ENCODE data around the gene TBC1D3H. TPM values are rescaled to one million over a fixed set of nuclear protein-coding genes. Genes with fewer than 3 reads are reported as not detected.
"Not testable (repeated sequence)": the region's sequence is repeated elsewhere in the genome, so short reads cannot be mapped to it uniquely, and the experiment has no call there.

Gene TBC1D3H
- not detected for total RNA-seq

- H3K27me3 Mint-ChIP-seq; H3K4me3 Mint-ChIP-seq; ATAC-seq (replicated peaks); H3K9me3 Mint-ChIP-seq; H3K27ac Mint-ChIP-seq; H3K4me1 Mint-ChIP-seq; H3K36me3 Mint-ChIP-seq (ENCODE audit: low read depth): not testable (repeated sequence)
Measured at GRCh38 chr17:36388385-36389245, at the start of gene TBC1D3H. TBC1D3H (minus strand) TSS chr17:36388435; CDS start chr17:36386895, 1,540 bp downstream.

GRCh38 chr17:36428891-36429290 is 40.7 kb upstream of the TBC1D3H start:
- not testable (repeated sequence) for H3K27ac Mint-ChIP-seq; H3K4me1 Mint-ChIP-seq; H3K4me3 Mint-ChIP-seq; ATAC-seq (replicated peaks); H3K36me3 Mint-ChIP-seq (ENCODE audit: low read depth); H3K27me3 Mint-ChIP-seq; H3K9me3 Mint-ChIP-seq

- H3K4me1 Mint-ChIP-seq; H3K27me3 Mint-ChIP-seq; H3K27ac Mint-ChIP-seq; H3K4me3 Mint-ChIP-seq; H3K9me3 Mint-ChIP-seq; ATAC-seq (replicated peaks); H3K36me3 Mint-ChIP-seq (ENCODE audit: low read depth): not testable (repeated sequence)
Measured at GRCh38 chr17:36415180-36415941, 27.1 kb upstream of the TBC1D3H start.

- not testable (repeated sequence) for ATAC-seq (replicated peaks); H3K4me1 Mint-ChIP-seq; H3K4me3 Mint-ChIP-seq; H3K27ac Mint-ChIP-seq; H3K36me3 Mint-ChIP-seq (ENCODE audit: low read depth); H3K9me3 Mint-ChIP-seq; H3K27me3 Mint-ChIP-seq
Measured at GRCh38 chr17:36390943-36391645, 2.9 kb upstream of the TBC1D3H start.

GRCh38 chr17:36375938-36376337 is 12.3 kb downstream of the TBC1D3H start:
- H3K4me1 Mint-ChIP-seq; H3K4me3 Mint-ChIP-seq; H3K27ac Mint-ChIP-seq; H3K9me3 Mint-ChIP-seq; H3K27me3 Mint-ChIP-seq; H3K36me3 Mint-ChIP-seq (ENCODE audit: low read depth); ATAC-seq (replicated peaks): not testable (repeated sequence)

GRCh38 chr17:36362496-36362895 is 25.7 kb downstream of the TBC1D3H start:
- not testable (repeated sequence) for H3K27me3 Mint-ChIP-seq; H3K36me3 Mint-ChIP-seq (ENCODE audit: low read depth); ATAC-seq (replicated peaks); H3K4me1 Mint-ChIP-seq; H3K27ac Mint-ChIP-seq; H3K9me3 Mint-ChIP-seq; H3K4me3 Mint-ChIP-seq

Other genes with a start within 250 kb of the TBC1D3H start
- gene TBC1D3B, start 211.8 kb downstream of the TBC1D3H start, total RNA-seq, result 10 to 100 TPM in 1 of 2 donors, 1 to 10 TPM in 1; 6.1 to 24.0 TPM
- gene CCL3L1, start 191.7 kb downstream of the TBC1D3H start, total RNA-seq, result 1 to 10 TPM; 5.1 to 8.5 TPM
- gene CCL4L2, start 177.4 kb downstream of the TBC1D3H start, total RNA-seq, result 1 to 10 TPM; 2.3 to 5.5 TPM
- gene TBC1D3I, start 123.9 kb downstream of the TBC1D3H start, total RNA-seq, result 1 to 10 TPM in 1 of 2 donors, under 1 TPM in 1; 0.43 to 1.8 TPM
- gene TBC1D3G, start 64.6 kb downstream of the TBC1D3H start, total RNA-seq, result not detected
- 10 to 100 TPM; 47.9 to 57.6 TPM for gene ZNHIT3, start 98.2 kb upstream of the TBC1D3H start, total RNA-seq
- 100 to 1,000 TPM in 1 of 2 donors, 10 to 100 TPM in 1; 98.8 to 171 TPM for gene MYO19, start 146.4 kb upstream of the TBC1D3H start, total RNA-seq
- 10 to 100 TPM in 1 of 2 donors, 1 to 10 TPM in 1; 9.0 to 22.2 TPM for gene PIGW, start 146.6 kb upstream of the TBC1D3H start, total RNA-seq
- 10 to 100 TPM; 84.2 to 95.7 TPM for gene GGNBP2, start 156.5 kb upstream of the TBC1D3H start, total RNA-seq
- gene DHRS11, start 203.4 kb upstream of the TBC1D3H start, total RNA-seq, result 1 to 10 TPM; 3.8 to 6.4 TPM
- gene MRM1, start 213.1 kb upstream of the TBC1D3H start, total RNA-seq, result 10 to 100 TPM; 11.3 to 18.2 TPM

Data from activated T-helper 17 cell treated with anti-CD3 and anti-CD28 coated beads, Interleukin-2, amount 50 U/mL, for 72 hours (primary cell).